Myocyte (in vitro differentiated cells): ENCODE results near the gene ARMC12. TPM values are rescaled to one million over a fixed set of nuclear protein-coding genes. Genes with fewer than 3 reads are reported as not detected.

ENCODE experiments used
- DNase-seq: peaks from one replicate; pipeline ENCODE4 v3.0.0-alpha.2; 2012; ENCODE audit warnings: low read depth
- total RNA-seq: library from RNA; depleted of rRNA; stranded (reverse); fragments of >200 nt; gene quantifications from 2 replicates; pipeline ENCODE4 v1.2.3, GENCODE V29; 2014

ARMC12 gene
- total RNA-seq, 1 donor from 2014 or later: 0.37 TPM

DNA sequence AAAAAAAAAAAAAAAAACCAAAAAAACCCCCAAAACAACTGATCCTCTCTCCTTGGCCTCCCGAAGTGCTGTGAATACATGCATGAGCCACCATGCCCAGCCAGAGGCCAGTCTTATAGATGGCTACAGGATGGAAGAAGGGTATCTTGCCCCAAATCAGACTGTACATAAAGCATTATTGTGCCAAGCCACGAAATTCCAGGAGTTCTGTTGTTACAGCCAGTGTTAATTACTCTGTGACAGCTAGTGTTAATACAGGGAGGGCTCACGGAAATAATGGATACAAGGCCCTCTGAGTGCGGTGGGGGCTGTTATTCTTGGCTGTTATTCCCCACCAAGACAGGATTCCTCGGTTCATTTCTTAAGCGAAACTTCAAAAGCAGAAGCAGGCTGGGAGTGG is 38.2 kb downstream of the ARMC12 start:
- no peak for DNase-seq

DNA sequence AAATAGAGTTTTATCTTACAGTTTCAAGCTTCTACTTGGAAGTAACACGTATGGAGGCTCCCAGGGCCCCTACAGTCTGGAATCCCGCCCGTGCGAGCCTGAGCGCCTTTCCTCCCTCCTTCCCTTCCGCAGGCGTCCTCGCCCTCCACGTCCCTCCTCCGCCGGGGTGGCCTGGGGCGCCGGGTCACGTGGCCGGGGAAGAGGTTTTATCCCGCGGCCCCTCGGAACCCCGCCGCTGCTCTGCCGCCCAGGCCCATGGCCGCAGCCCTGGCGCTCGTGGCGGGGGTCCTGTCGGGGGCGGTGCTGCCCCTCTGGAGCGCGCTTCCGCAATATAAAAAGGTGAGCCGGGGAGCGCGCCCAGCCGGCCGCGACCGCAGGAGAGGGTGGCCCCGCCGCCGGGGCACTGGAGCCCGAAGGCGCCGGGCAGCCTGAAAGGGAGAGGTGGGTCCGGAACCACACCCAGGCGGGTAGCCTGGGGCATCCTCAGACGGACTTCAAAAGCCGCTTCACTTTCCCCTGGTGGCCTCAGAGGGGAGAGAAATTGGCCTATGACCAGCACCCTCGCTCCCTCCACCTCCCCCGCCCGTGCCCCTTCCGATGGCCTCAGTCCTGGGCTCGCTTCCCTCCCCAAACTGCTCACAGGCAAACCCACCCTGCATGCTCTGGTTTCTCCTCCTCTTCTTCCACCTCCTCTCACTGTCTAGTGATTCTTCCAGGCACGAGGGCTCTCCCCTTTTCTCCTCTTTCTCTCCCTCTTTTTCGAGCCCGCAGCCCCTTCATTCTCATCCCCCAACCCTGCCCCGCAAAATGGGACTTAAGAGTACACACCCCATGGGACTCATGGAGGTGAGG is 39.8 kb downstream of the ARMC12 start, which contains the start of gene CLPSL2:
Gene CLPSL2, plus strand, starts transcription at position 235 of the 852 bp plus-strand sequence. Its CDS starts 21 bp downstream, at position 256.
- DNase-seq: peak; percentile 5

DNA sequence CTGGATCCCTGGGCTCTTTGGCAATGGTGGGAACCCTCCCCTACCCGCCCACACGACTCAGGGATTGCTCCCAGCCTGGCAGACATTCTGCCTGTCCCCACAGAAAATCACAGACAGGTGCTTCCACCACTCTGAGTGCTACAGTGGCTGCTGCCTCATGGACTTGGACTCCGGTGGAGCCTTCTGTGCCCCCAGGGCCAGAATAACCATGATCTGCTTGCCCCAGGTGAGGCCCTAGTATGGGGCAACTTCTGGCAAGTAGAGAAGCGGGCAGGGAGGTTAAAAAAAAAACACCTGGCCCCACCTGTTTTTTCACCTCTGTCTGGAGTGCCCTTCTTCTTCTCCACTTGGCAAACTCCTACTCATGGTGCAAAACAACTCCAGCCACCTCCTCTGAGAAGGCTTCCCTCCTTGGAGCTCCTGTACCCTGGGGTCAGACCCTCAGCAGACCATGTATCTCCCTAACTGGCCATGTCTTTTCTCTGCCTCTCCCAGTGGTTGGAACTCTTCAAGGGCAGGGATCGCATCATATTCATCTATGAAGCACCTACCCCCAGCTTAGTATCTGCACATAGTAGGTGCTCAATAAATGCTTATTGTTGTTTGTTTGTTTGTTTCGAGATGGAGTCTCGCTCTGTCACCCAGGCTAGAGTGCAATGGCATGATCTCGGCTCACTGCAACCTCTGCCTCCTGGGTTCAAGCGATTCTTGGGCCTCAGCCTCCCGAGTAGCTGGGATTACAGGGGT is 40.7 kb downstream of the ARMC12 start:
- DNase-seq: peak; percentile 6

DNA sequence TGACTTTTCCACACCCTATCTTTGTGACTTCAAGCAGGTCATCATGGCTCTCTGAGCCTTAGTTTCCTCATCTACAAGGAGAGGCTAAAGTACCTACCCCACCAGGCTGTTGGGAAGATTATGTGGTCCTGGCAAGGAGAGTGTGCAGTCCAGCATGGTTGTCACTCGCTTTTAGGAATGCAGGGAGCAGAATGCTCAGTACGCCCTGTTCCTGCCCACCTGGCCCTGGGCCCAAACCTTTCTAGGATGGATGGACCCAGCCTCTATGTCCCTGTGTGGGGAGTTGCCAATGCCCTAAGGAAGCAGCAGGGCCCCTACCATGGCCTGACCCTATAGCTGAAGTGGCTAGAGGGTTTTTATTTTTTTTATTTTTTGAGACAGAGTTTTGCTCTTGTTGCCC is 41.6 kb downstream of the ARMC12 start:
- no peak for DNase-seq

- no peak for DNase-seq
Measured at GRCh38 chr6:35780719-35781118, 43.9 kb downstream of the ARMC12 start, which contains the start of gene CLPSL1. Gene CLPSL1 (plus strand): TSS chr6:35781019. CDS start chr6:35781111, 92 bp downstream.

GRCh38 chr6:35781290-35781689 is 44.5 kb downstream of the ARMC12 start:
- DNase-seq: no peak

DNA sequence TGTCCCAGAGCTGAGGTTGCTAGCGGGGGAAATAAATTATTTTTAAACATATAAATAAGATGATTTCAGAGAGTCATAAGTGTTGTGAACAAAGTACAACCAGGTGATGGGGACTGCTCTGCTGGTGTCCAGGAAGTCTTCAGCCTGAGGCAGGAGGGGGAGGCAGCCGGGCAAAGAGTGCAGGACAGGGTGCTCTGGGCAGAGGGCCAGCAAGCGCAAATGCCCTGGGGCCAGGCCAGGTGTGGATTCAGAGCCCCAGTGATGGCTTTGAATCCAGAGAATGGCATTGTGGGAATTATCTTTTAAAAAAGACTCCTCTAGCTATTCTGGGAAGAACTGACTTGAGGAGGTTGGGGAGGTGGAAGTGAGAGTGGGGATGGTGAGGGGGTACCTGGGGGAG is 45.6 kb downstream of the ARMC12 start:
- DNase-seq: no peak

DNA sequence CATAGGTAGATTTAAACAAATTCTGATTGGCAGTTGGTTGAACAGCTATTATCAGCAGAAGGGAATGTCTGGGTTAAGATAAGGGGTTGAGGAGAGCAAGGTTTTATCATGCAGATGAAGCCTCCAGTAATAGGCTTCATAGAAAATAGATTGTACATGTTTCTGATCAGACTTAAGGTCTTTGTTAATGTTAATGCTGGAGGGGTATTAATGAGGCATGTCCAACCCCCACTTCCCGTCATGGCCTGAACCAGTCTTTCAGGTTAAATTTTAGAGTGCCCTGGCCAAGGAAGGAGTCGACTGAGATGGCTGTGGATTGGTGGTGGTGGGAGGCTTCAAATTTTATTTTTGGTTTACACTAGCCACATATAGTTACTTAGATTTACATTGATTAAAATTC is 47.4 kb downstream of the ARMC12 start:
- no peak for DNase-seq

GRCh38 chr6:35786272-35786671 is 49.4 kb downstream of the ARMC12 start:
- no peak for DNase-seq

GRCh38 chr6:35786810-35787209 is 50.0 kb downstream of the ARMC12 start:
- no peak for DNase-seq

DNA sequence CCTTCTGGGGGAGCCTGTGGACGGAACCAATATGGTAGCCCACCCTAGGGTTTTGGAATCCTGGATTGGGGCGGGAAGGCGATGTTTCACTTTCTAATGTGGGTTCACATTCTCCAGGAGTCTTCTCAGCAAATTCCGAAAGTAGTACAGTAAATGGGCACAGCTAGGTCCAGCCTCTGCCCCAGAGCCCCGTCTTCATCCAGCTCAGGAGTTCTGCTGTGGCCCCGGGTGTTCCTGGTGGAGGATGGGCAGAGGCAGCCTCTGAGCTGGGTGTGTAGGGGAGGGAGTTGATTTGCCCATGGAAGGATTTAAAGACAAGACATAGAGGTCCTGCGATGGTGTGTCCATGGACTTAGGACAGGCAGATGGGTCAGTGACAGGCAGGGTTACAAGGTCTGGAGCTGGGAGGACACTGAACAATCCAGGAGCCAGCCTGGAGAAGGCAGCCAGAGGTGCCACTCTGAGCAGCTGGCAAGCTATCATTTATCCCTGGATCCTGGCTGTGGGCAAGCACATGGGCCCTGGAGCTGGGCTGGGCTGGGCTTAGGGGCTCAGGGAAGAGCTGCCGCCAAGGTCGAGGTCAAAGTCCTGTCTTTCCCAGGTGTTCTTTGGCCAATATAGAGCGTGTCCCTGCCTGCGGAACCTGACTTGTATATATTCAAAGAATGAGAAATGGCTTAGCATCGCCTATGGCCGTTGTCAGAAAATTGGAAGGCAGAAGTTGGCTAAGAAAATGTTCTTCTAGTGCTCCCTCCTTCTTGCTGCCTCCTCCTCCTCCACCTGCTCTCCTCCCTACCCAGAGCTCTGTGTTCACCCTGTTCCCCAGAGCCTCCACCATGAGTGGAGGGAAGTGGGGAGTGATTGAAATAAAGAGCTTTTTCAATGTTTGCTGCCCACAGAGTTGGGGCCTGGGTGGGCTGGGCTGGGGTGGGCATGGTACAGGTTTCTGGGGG is 50.7 kb downstream of the ARMC12 start:
- DNase-seq: no peak

DNA sequence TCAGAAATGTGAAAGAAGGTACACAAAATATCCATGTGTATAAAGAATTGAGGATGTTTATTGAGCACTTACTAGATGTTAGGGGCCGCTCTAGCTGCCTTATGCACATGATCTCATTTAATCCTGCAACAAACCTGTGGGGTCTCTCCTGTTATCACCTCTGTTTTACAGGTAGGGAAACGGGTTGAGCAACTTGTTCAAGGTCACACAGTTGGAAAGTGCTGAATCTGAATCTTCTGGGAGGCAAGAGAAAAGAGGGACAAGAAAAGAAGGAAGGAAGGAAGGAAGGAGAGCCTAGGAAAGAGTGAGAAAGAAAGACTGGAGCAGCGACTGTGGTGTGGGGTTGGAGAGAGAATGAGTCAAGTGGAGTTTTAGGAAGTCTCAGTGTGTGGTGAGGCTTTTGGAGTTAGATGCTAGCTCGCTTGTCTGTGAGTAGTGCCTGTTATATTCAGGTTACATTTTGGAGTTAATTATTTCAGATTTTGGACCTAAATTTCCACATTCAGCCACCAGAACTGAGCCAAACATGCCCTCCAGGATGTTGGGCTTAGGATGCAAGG is 51.7 kb downstream of the ARMC12 start:
- DNase-seq: no peak

DNA sequence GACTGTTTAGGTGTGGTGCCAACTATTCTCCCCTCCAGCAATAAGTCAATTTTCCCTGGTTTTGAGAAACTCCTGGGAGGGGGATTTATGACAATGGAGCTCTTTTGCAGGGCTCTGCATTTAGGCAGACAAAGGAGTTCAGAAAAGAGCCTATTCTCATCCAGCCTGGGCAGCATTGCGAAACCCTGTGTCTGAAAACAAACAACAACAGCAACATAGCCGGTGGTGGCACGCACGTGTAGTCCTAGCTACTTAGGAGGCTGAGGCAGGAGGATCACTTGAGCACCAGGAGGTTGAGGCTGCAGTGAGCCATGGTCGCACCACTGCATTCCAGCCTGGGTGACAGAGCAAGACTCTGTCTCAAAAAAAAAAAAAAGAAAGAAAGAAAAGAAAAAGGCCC is 53.9 kb downstream of the ARMC12 start:
- no peak for DNase-seq

- no peak for DNase-seq
Measured at GRCh38 chr6:35794536-35795452, 58.0 kb downstream of the ARMC12 start.

DNA sequence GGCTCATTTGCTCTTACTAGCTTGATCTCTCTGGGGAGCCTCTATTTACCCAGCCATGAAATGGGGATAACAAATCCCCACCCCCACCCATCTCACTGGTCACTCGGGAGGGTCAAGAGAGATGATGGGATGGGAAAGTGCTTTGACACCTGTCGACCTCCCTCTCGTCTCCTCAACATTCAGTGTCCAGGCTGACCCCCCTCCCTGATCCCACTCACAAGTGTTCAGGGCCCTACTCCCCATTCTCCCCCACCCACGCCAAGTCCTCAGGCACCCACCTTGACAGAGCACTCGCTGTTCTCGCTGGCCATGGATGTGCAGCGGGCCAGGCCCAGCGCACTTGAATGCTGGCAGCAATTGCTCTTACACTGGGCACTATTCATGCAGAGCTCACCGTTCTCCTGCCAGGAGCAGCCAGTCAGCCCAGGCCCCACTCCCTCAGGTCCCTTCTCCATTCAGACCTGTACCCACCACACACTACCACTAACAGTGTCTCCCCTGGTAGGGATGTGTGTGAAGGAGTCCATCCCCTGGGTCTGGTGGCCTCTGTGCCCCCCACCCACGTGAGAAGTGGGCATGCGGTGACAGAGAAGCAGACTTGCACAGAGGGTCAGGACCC is 58.7 kb downstream of the ARMC12 start:
- DNase-seq: no peak

- DNase-seq: no peak
Measured at GRCh38 chr6:35796236-35796635, 59.4 kb downstream of the ARMC12 start.

DNA sequence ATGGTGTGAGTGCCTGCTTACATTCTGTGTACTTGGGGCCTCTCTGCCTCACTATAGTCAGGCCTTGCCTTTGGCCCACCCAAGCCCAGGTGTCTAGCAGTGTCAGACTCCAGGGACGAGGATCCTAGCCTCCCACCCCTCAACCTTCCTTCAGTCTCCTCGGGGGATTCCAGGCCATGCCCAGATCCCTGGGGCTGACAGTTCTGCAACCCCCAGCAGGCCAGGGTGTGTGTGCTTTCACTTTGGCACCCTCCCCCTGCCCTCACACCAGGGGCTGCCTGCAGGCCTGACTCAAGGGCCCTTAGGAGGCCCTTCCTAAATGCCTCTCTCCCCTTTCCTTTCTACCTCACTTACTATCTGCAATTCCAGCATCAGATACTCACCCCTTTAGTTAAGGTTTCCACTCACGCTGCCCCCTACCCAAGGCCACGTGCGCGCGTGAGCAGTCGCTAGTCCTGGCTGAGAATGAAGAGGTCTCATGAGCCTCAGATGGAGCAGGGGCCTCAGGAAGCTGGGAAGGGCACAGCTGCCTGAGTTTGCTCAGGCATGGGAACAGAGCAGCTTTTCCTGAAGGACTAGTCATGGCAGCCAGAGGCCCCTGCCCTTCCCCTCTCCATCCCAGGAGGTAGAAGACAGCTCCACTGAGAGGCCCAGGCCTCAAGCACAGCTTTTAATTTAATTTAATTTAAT is 61.1 kb downstream of the ARMC12 start:
- DNase-seq: no peak
